K562 (cell line): ENCODE data around the gene NDUFA3. TPM values are rescaled to one million over a fixed set of nuclear protein-coding genes. Genes with fewer than 3 reads are reported as not detected.
A peak's percentile ranks its signal among the peaks of the same experiment; 100 is the strongest.

Experiments used
- ELF4 ChIP-seq: fragments of 450-650 bp; formaldehyde crosslinking; IDR thresholded peaks from 2 replicates; pipeline ENCODE4 v1.4.0; 2022; ENCODE audit warnings: missing genetic modification characterization
- GABPA ChIP-seq: fragments of 200-800 bp; sonication (Bioruptor generic); conservative IDR thresholded peaks from 2 replicates; pipeline ENCODE4 v1.6.1; 2016; ENCODE audit warnings: low read depth, missing genetic modification characterization, missing compliant biosample characterization
- GATAD2B ChIP-seq: fragments of 450-650 bp; IDR thresholded peaks from 2 replicates; pipeline ENCODE4 v1.6.1; 2017; ENCODE audit warnings: mild to moderate bottlenecking, borderline replicate concordance
- GTF2B ChIP-seq: IDR thresholded peaks from 2 replicates; pipeline ENCODE4 v1.6.1; 2011; ENCODE audit not compliant: insufficient read length; ENCODE audit errors: extremely low read depth
- HCFC1 ChIP-seq: IDR thresholded peaks from 2 replicates; pipeline ENCODE4 v1.6.1; 2012; ENCODE audit warnings: low read depth, low read length, improper control_type of control experiment
- HDAC6 ChIP-seq: IDR thresholded peaks from 2 replicates; pipeline ENCODE4 v1.6.1; 2012; ENCODE audit warnings: low read depth, mild to moderate bottlenecking, control low read depth, inconsistent platforms, low read length, moderate library complexity
- HDAC8 ChIP-seq: fragments of 450-650 bp; IDR thresholded peaks from 2 replicates; pipeline ENCODE4 v1.6.1; 2016; ENCODE audit warnings: mild to moderate bottlenecking, missing genetic modification characterization, moderate library complexity, missing compliant biosample characterization
- JUND ChIP-seq, 2 experiments: IDR thresholded peaks; 2 replicates in 1 of 2; 3 replicates in 1 of 2; pipeline ENCODE4 v1.6.1; 2011; ENCODE audit warnings: borderline replicate concordance in 2 of 2, low read depth in 2 of 2, low read length in 2 of 2, improper control_type of control experiment in 1 of 2, missing biosample characterization in 1 of 2, missing genetic modification characterization in 1 of 2, missing genetic modification reagents in 1 of 2
- KDM2B ChIP-seq: fragments of 250-450 bp; sonication (Bioruptor Pico); IDR thresholded peaks from 2 replicates; pipeline ENCODE4 v1.8.0; 2021; ENCODE audit warnings: mild to moderate bottlenecking, moderate library complexity
- MECOM ChIP-seq: fragments of 250-450 bp; sonication (Bioruptor Pico); IDR thresholded peaks from 2 replicates; pipeline ENCODE4 v1.8.0; 2022; ENCODE audit warnings: inconsistent platforms
- MTA2 ChIP-seq: fragments of 450-650 bp; IDR thresholded peaks from 2 replicates; pipeline ENCODE4 v1.6.1; 2016; ENCODE audit warnings: low read depth
- POLR2G ChIP-seq: fragments of 200-400 bp; formaldehyde crosslinking; IDR thresholded peaks from 2 replicates; pipeline ENCODE4 v1.6.1; 2017; ENCODE audit warnings: low read depth, mild to moderate bottlenecking, antibody characterized with exemption, low read length, moderate library complexity
- PRMT5 ChIP-seq: sonication (generic); formaldehyde crosslinking; IDR thresholded peaks from 2 replicates; pipeline ENCODE4 v1.5.0; 2020; ENCODE audit warnings: missing genetic modification reagents
- RAD21 ChIP-seq, 2 experiments: fragments of 250-450 bp in 1 of 2; fragments of 450-650 bp in 1 of 2; sonication (Bioruptor Pico) in 1 of 2; formaldehyde crosslinking in 1 of 2; IDR thresholded peaks in 1 of 2; conservative IDR thresholded peaks in 1 of 2; 2 replicates each; pipeline versions ENCODE4 v1.4.0 to v1.8.0; 2020 to 2022; ENCODE audit warnings: mild to moderate bottlenecking in 2 of 2, moderate library complexity in 1 of 2
- RBM34 ChIP-seq: fragments of 200-400 bp; formaldehyde crosslinking; IDR thresholded peaks from 2 replicates; pipeline ENCODE4 v1.6.1; 2018; ENCODE audit warnings: low read length, borderline replicate concordance; ENCODE audit not compliant: insufficient read depth
- TGIF2 ChIP-seq: sonication (generic); formaldehyde crosslinking; IDR thresholded peaks from 2 replicates; pipeline ENCODE4 v1.8.1; 2022; ENCODE audit warnings: mild to moderate bottlenecking, missing genetic modification reagents, moderate library complexity
- ZBTB49 ChIP-seq: sonication (generic); formaldehyde crosslinking; IDR thresholded peaks from 2 replicates; pipeline ENCODE4 v1.8.0; 2022; ENCODE audit warnings: missing genetic modification reagents, mild to moderate bottlenecking, borderline replicate concordance
- ZBTB7A ChIP-seq: IDR thresholded peaks from 2 replicates; pipeline ENCODE4 v1.6.1; 2011; ENCODE audit warnings: low read depth, mild to moderate bottlenecking, low read length, moderate library complexity, borderline replicate concordance; ENCODE audit not compliant: control insufficient read depth
- ZNF121 ChIP-seq: sonication (generic); formaldehyde crosslinking; conservative IDR thresholded peaks from 2 replicates; pipeline ENCODE4 v1.8.0; 2022; ENCODE audit warnings: missing genetic modification reagents
- ZNF143 ChIP-seq: sonication (generic); formaldehyde crosslinking; IDR thresholded peaks from 2 replicates; pipeline ENCODE4 v1.9.0; 2022; ENCODE audit warnings: mild to moderate bottlenecking, missing genetic modification reagents
- ZNF146 ChIP-seq: IDR thresholded peaks from one replicate; pipeline ENCODE4 v1.6.1; 2018; ENCODE audit warnings: missing compliant biosample characterization; ENCODE audit not compliant: unreplicated experiment
- ZNF354B ChIP-seq: fragments of 250-450 bp; sonication (Bioruptor Pico); IDR thresholded peaks from 2 replicates; pipeline ENCODE4 v1.4.0; 2020
- polyA plus RNA-seq, 8 experiments: library from polyadenylated mRNA; depleted of rRNA in 4 of 8; stranded (reverse) in 5 of 8; unstranded in 3 of 8; fragments of >200 nt; fragmentation: Nextera tagmentation in 2 of 8; fragmentation: Illumina TruSeq in 1 of 8; extraction: Ambion mirVana in 2 of 8; extraction: Trizol in 1 of 8; gene quantifications; 2 replicates each; pipeline versions ENCODE4 v1.2.1 to v1.2.3, GENCODE V29; 2011 to 2014; ENCODE audit warnings: inconsistent platforms in 1 of 8, missing spikeins in 1 of 8
- total RNA-seq, 7 experiments: library from RNA; depleted of rRNA in 6 of 7; stranded (reverse); fragments of >200 nt in 6 of 7; fragmentation: Illumina TruSeq in 2 of 7; extraction: Trizol in 2 of 7; gene quantifications; 2 replicates each; pipeline versions ENCODE4 v1.2.1 to v1.2.3, GENCODE V29; 2011 to 2021; ENCODE audit warnings: low replicate concordance in 1 of 7
- TF ChIP-seq, protein P1 (sequence below), 2 experiments: fragments of 450-650 bp; IDR thresholded peaks; 2 replicates each; pipeline ENCODE4 v1.6.1; 2016
- TF ChIP-seq, protein P2 (sequence below): sonication (generic); IDR thresholded peaks from 2 replicates; pipeline ENCODE4 v1.6.1; 2016

The NDUFA3 gene
- total and polyA plus RNA-seq, 9 of the 15 experiments (the other 6 are each of a cell fraction or from before 2014, with no cell fraction given) = 39.2 to 279 (median 138) TPM

DNA sequence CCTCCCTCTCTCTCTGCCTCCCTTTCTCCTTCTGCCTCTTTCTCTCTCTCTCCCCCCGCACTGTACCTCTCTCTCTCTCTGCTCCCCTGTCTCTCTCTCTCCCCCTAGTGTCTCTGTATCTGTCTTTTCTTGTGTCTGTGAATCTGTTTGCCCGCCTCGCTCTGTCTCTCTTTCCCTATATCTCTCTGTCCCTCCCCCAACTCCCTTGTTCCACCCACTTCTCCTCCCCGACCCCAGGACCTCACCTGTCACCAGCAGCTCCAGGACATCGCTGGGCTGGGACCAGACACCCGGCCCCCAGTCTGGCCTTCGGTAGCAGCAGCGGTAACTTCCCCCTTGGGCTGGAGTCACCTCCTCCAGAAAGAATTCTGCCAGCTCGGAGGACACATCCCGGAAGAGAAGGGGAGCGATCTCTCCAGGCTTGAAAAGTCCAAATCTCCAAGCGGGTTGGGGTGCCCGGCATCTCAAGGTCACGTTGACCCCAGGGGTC, 6.0 kb upstream of the NDUFA3 start (continued):
- TF ChIP-seq, protein P1, sequence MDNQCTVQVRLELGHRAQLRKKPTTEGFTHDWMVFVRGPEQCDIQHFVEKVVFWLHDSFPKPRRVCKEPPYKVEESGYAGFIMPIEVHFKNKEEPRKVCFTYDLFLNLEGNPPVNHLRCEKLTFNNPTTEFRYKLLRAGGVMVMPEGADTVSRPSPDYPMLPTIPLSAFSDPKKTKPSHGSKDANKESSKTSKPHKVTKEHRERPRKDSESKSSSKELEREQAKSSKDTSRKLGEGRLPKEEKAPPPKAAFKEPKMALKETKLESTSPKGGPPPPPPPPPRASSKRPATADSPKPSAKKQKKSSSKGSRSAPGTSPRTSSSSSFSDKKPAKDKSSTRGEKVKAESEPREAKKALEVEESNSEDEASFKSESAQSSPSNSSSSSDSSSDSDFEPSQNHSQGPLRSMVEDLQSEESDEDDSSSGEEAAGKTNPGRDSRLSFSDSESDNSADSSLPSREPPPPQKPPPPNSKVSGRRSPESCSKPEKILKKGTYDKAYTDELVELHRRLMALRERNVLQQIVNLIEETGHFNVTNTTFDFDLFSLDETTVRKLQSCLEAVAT (IDR thresholded peaks at IDR 0.05) = peak in 1 of 2 experiments; percentile 59; a peak in 1 of 4 replicates
- TF ChIP-seq GTF2B = no peak
- 0 out of 2 replicates have a peak, but pooled peaks have one; percentile 10 for TF ChIP-seq ZBTB7A
- TF ChIP-seq HDAC6 = no peak
- TF ChIP-seq RAD21 (CRISPR knock-in tag; conservative IDR thresholded peaks at IDR 0.05 in 1 of 2, IDR thresholded peaks at IDR 0.05 in 1 of 2) = peak in 1 of 2 experiments; percentile 38; a peak in 1 of 4 replicates
- no peak for TF ChIP-seq GATAD2B
- TF ChIP-seq HCFC1 = no peak
- TF ChIP-seq, protein P2, sequence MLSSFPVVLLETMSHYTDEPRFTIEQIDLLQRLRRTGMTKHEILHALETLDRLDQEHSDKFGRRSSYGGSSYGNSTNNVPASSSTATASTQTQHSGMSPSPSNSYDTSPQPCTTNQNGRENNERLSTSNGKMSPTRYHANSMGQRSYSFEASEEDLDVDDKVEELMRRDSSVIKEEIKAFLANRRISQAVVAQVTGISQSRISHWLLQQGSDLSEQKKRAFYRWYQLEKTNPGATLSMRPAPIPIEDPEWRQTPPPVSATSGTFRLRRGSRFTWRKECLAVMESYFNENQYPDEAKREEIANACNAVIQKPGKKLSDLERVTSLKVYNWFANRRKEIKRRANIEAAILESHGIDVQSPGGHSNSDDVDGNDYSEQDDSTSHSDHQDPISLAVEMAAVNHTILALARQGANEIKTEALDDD = no peak
- TF ChIP-seq ZNF143 (CRISPR knock-in tag) = no peak
- no peak for TF ChIP-seq ZNF146 (CRISPR knock-in tag)
- no peak for TF ChIP-seq RBM34
- no peak for TF ChIP-seq ZNF121 (CRISPR knock-in tag)
- no peak for TF ChIP-seq GABPA (tag)
- TF ChIP-seq TGIF2 (CRISPR knock-in tag) = no peak
- no peak for TF ChIP-seq MTA2
- no peak for TF ChIP-seq PRMT5 (CRISPR knock-in tag)
- TF ChIP-seq ZNF354B = no peak
- TF ChIP-seq HDAC8 (tag) = no peak
- no peak for TF ChIP-seq KDM2B
- peak; percentile 26; the same call in 1 of the 2 replicates for TF ChIP-seq POLR2G
- TF ChIP-seq MECOM (CRISPR knock-in tag) = no peak
- TF ChIP-seq ELF4 (CRISPR knock-in tag) = peak; percentile 87
- no peak for TF ChIP-seq JUND (IDR thresholded peaks at IDR 0.05; ENCODE audit: borderline replicate concordance, low read depth, low read length)
- no peak for TF ChIP-seq JUND (tag; IDR thresholded peaks at IDR 0.05; ENCODE audit: borderline replicate concordance, low read depth, low read length)
- TF ChIP-seq ZBTB49 (CRISPR knock-in tag) = no peak
